Chondrocyte (in vitro differentiated cells): ENCODE results near the gene SH3PXD2A. TPM values are rescaled to one million over a fixed set of nuclear protein-coding genes. Genes with fewer than 3 reads are reported as not detected.

Experiments
- DNase-seq: peaks from one replicate; pipeline ENCODE4 v3.0.0; 2021; ENCODE audit warnings: mixed read lengths, low spot score
- H3K27ac Mint-ChIP-seq: one replicate; pipeline ENCODE4 v1.8.0; 2021; ENCODE audit warnings: mild to moderate bottlenecking, moderate library complexity, mixed read lengths; ENCODE audit not compliant: unreplicated experiment
- H3K27me3 Mint-ChIP-seq: 2 replicates; pipeline ENCODE4 v1.8.0; 2021; ENCODE audit warnings: low read depth, mixed read lengths
- H3K36me3 Mint-ChIP-seq: 2 replicates; pipeline ENCODE4 v1.8.0; 2021; ENCODE audit warnings: low read depth, mixed read lengths
- H3K4me1 Mint-ChIP-seq: 2 replicates; pipeline ENCODE4 v1.8.0; 2021; ENCODE audit warnings: low read depth, mild to moderate bottlenecking, mixed read lengths
- H3K4me3 Mint-ChIP-seq: one replicate; pipeline ENCODE4 v1.8.0; 2021; ENCODE audit warnings: mild to moderate bottlenecking, moderate library complexity, mixed read lengths; ENCODE audit not compliant: unreplicated experiment
- H3K9me3 Mint-ChIP-seq: 2 replicates; pipeline ENCODE4 v1.8.0; 2021; ENCODE audit warnings: low read depth, mixed read lengths
- CTCF ChIP-seq: fragments of 200-600 bp; sonication (generic); IDR thresholded peaks from 2 replicates; pipeline ENCODE4 v1.5.0; 2021; ENCODE audit warnings: antibody characterized with exemption, mild to moderate bottlenecking, moderate library complexity
- total RNA-seq: library from RNA; stranded (reverse); gene quantifications from 3 replicates; pipeline ENCODE4 v1.2.1, GENCODE V29; 2021

Gene SH3PXD2A
- total RNA-seq, 1 donor from 2014 or later, result 46.0 TPM

- no peak overlapping the region for H3K27ac Mint-ChIP-seq
- no peaks in the 10 kb centered on the region for H3K36me3 Mint-ChIP-seq
- H3K4me1 Mint-ChIP-seq, result no peaks in the 10 kb centered on the region
- no peak overlapping the region for H3K4me3 Mint-ChIP-seq
- no peaks in the 10 kb centered on the region for H3K9me3 Mint-ChIP-seq
- DNase-seq, result no peak
- no peak for TF ChIP-seq CTCF
- H3K27me3 Mint-ChIP-seq, result peaks cover 25% of the 10 kb centered on the region
Observed at GRCh38 chr10:103566536-103566935, 288.8 kb downstream of the SH3PXD2A start.

GRCh38 chr10:103564776-103565520 lies 290.4 kb downstream of the SH3PXD2A start:
- DNase-seq, result no peak
- peaks cover 28% of the 10 kb centered on the region for H3K27me3 Mint-ChIP-seq
- no peak overlapping the region for H3K27ac Mint-ChIP-seq
- H3K4me1 Mint-ChIP-seq, result no peaks in the 10 kb centered on the region
- H3K36me3 Mint-ChIP-seq, result no peaks in the 10 kb centered on the region
- no peak overlapping the region for H3K4me3 Mint-ChIP-seq
- peak; percentile 80 for TF ChIP-seq CTCF
- H3K9me3 Mint-ChIP-seq, result no peaks in the 10 kb centered on the region

- Mint-ChIP-seq H3K4me3 (no peak overlapping the region), H3K27ac (no peak overlapping the region), H3K36me3 (no peaks in the 10 kb centered on the region), H3K9me3 (no peaks in the 10 kb centered on the region), H3K27me3 (peaks cover 31% of the 10 kb centered on the region), H3K4me1 (no peaks in the 10 kb centered on the region)
- DNase-seq, result no peak
- TF ChIP-seq CTCF, result no peak
Observed at GRCh38 chr10:103564116-103564501, 291.3 kb downstream of the SH3PXD2A start.

- no peak for DNase-seq
- Mint-ChIP-seq H3K9me3 (no peaks in the 10 kb centered on the region), H3K27me3 (peaks cover 35% of the 10 kb centered on the region), H3K36me3 (no peaks in the 10 kb centered on the region), H3K27ac (no peak overlapping the region), H3K4me3 (no peak overlapping the region), H3K4me1 (no peaks in the 10 kb centered on the region)
- TF ChIP-seq CTCF, result no peak
Observed at GRCh38 chr10:103563231-103564115, 291.9 kb downstream of the SH3PXD2A start.

GRCh38 chr10:103562383-103562782 lies 293.0 kb downstream of the SH3PXD2A start:
- no peaks in the 10 kb centered on the region for H3K4me1 Mint-ChIP-seq
- H3K27me3 Mint-ChIP-seq, result peaks cover 40% of the 10 kb centered on the region
- H3K36me3 Mint-ChIP-seq, result no peaks in the 10 kb centered on the region
- no peaks in the 10 kb centered on the region for H3K9me3 Mint-ChIP-seq
- no peak overlapping the region for H3K27ac Mint-ChIP-seq
- no peak overlapping the region for H3K4me3 Mint-ChIP-seq
- no peak for TF ChIP-seq CTCF
- DNase-seq, result no peak
